Activated T-cell treated with anti-CD3 and anti-CD28 coated beads, Interleukin-2, amount 50 U/mL, for 72 hours (primary cell): ENCODE measurements around the gene LRIG1. TPM values are rescaled to one million over a fixed set of nuclear protein-coding genes. Genes with fewer than 3 reads are reported as not detected.
A peak's percentile ranks its signal among the peaks of the same experiment; 100 is the strongest.

Source experiments
- ATAC-seq, 2 donors: fragments of 150-1000 bp; cut with Tn5 transposase; replicated peaks in 1 of 2; 2 replicates each; pipeline ENCODE4 v1.10.0; 2021; ENCODE audit warnings: moderate library complexity in 2 of 2, mild to moderate bottlenecking in 1 of 2
- DNase-seq, 2 donors: peaks; one replicate each; pipeline ENCODE4 v3.0.0; 2021 to 2022; ENCODE audit warnings: mixed read lengths in 1 of 2
- H3K27ac Mint-ChIP-seq: one replicate; pipeline ENCODE4 v1.8.0; 2022; ENCODE audit warnings: mild to moderate bottlenecking, moderate library complexity, mixed read lengths
- H3K27me3 Mint-ChIP-seq: one replicate; pipeline ENCODE4 v1.8.0; 2022; ENCODE audit warnings: low read depth, mixed read lengths
- H3K36me3 Mint-ChIP-seq, 2 donors: one replicate each; pipeline ENCODE4 v1.8.0; 2022; ENCODE audit warnings: mixed read lengths in 2 of 2, mild to moderate bottlenecking in 1 of 2; ENCODE audit not compliant: insufficient read depth in 2 of 2
- H3K4me1 Mint-ChIP-seq: one replicate; pipeline ENCODE4 v1.8.0; 2022; ENCODE audit warnings: low read depth, mixed read lengths
- H3K4me3 Mint-ChIP-seq, 2 donors: one replicate each; pipeline ENCODE4 v1.8.0; 2022; ENCODE audit warnings: mild to moderate bottlenecking in 2 of 2, mixed read lengths in 2 of 2, moderate library complexity in 2 of 2
- H3K9me3 Mint-ChIP-seq, 2 donors: one replicate each; pipeline ENCODE4 v1.8.0; 2022; ENCODE audit warnings: mixed read lengths in 2 of 2
- total RNA-seq, 2 donors: library from RNA; stranded (reverse); gene quantifications; one replicate each; pipeline ENCODE4 v1.2.3, GENCODE V29; 2022

Gene LRIG1
- total RNA-seq, 2 donors from 2014 or later, result 21.6 to 44.8 TPM

- peak overlapping the region; percentile 93 for H3K27ac Mint-ChIP-seq
- peak; percentile 36 to 39 for DNase-seq
- H3K36me3 Mint-ChIP-seq, result peaks cover 13 to 20% of the 10 kb centered on the region in 2 donors
- ATAC-seq, result peak; percentile 77 to 82
- no peaks in the 10 kb centered on the region for H3K9me3 Mint-ChIP-seq
- H3K27me3 Mint-ChIP-seq, result no peaks in the 10 kb centered on the region
- peak overlapping the region; percentile 62 to 67 for H3K4me3 Mint-ChIP-seq
- H3K4me1 Mint-ChIP-seq, result peaks cover 34% of the 10 kb centered on the region
Measured at GRCh38 chr3:66394019-66394752, 106.6 kb downstream of the LRIG1 start.

GRCh38 chr3:66393333-66394005 lies 107.4 kb downstream of the LRIG1 start:
- peak overlapping the region; percentile 62 to 67 for H3K4me3 Mint-ChIP-seq
- DNase-seq (no peak), ATAC-seq (peak; percentile 54 to 60)
- no peaks in the 10 kb centered on the region for H3K27me3 Mint-ChIP-seq
- H3K27ac Mint-ChIP-seq, result peak overlapping the region; percentile 93
- H3K4me1 Mint-ChIP-seq, result peaks cover 34% of the 10 kb centered on the region
- H3K36me3 Mint-ChIP-seq, result peaks cover 13 to 21% of the 10 kb centered on the region in 2 donors
- peaks cover 0 to under 1% of the 10 kb centered on the region in 2 donors for H3K9me3 Mint-ChIP-seq

GRCh38 chr3:66392966-66393332 lies 107.9 kb downstream of the LRIG1 start:
- ATAC-seq (no peak), DNase-seq (no peak)
- peak overlapping the region; percentile 93 for H3K27ac Mint-ChIP-seq
- peaks cover 39% of the 10 kb centered on the region for H3K4me1 Mint-ChIP-seq
- H3K9me3 Mint-ChIP-seq, result peaks cover 2 to 5% of the 10 kb centered on the region in 2 donors
- peak overlapping the region; percentile 47 to 67 for H3K4me3 Mint-ChIP-seq
- H3K27me3 Mint-ChIP-seq, result no peaks in the 10 kb centered on the region
- H3K36me3 Mint-ChIP-seq, result peaks cover 15 to 23% of the 10 kb centered on the region in 2 donors

- Mint-ChIP-seq H3K27ac (peak overlapping the region; percentile 93), H3K27me3 (no peaks in the 10 kb centered on the region), H3K9me3 (peaks cover 2 to 5% of the 10 kb centered on the region in 2 donors), H3K4me3 (peak overlapping the region; percentile 47 to 67), H3K36me3 (peaks cover 15 to 23% of the 10 kb centered on the region in 2 donors), H3K4me1 (peaks cover 39% of the 10 kb centered on the region)
- no peak for DNase-seq
- no peak for ATAC-seq
Measured at GRCh38 chr3:66392512-66392911, 108.3 kb downstream of the LRIG1 start.

GRCh38 chr3:66390013-66390412 lies 110.8 kb downstream of the LRIG1 start:
- Mint-ChIP-seq H3K4me3 (peak overlapping the region in 1 of 2 donors; percentile 29), H3K36me3 (peaks cover 16 to 22% of the 10 kb centered on the region in 2 donors), H3K4me1 (peaks cover 39% of the 10 kb centered on the region), H3K27me3 (no peaks in the 10 kb centered on the region), H3K9me3 (peaks cover 2 to 5% of the 10 kb centered on the region in 2 donors), H3K27ac (peak overlapping the region; percentile 80)
- DNase-seq (no peak), ATAC-seq (no peak)

- H3K4me3 Mint-ChIP-seq, result no peak overlapping the region
- DNase-seq (no peak), ATAC-seq (no peak)
- peaks cover 15% of the 10 kb centered on the region for H3K4me1 Mint-ChIP-seq
- H3K36me3 Mint-ChIP-seq, result peaks cover 18 to 41% of the 10 kb centered on the region in 2 donors
- H3K27ac Mint-ChIP-seq, result peak overlapping the region; percentile 74
- H3K27me3 Mint-ChIP-seq, result no peaks in the 10 kb centered on the region
- H3K9me3 Mint-ChIP-seq, result peaks cover 2 to 5% of the 10 kb centered on the region in 2 donors
Measured at GRCh38 chr3:66386925-66387650, 113.7 kb downstream of the LRIG1 start.

- Mint-ChIP-seq H3K27ac (peak overlapping the region; percentile 74), H3K27me3 (no peaks in the 10 kb centered on the region), H3K36me3 (peaks cover 20 to 39% of the 10 kb centered on the region in 2 donors), H3K4me3 (no peak overlapping the region), H3K4me1 (peaks cover 11% of the 10 kb centered on the region), H3K9me3 (peaks cover 2 to 5% of the 10 kb centered on the region in 2 donors)
- no peak for DNase-seq
- ATAC-seq, result no peak
Measured at GRCh38 chr3:66386011-66386924, 114.6 kb downstream of the LRIG1 start.

GRCh38 chr3:66385066-66385465 lies 115.8 kb downstream of the LRIG1 start:
- DNase-seq (no peak), ATAC-seq (no peak)
- peaks cover 20 to 39% of the 10 kb centered on the region in 2 donors for H3K36me3 Mint-ChIP-seq
- peaks cover 11% of the 10 kb centered on the region for H3K4me1 Mint-ChIP-seq
- no peaks in the 10 kb centered on the region for H3K27me3 Mint-ChIP-seq
- peaks cover 2 to 5% of the 10 kb centered on the region in 2 donors for H3K9me3 Mint-ChIP-seq
- H3K27ac Mint-ChIP-seq, result no peak overlapping the region
- no peak overlapping the region for H3K4me3 Mint-ChIP-seq

GRCh38 chr3:66383998-66384745 lies 116.7 kb downstream of the LRIG1 start:
- H3K27me3 Mint-ChIP-seq, result no peaks in the 10 kb centered on the region
- H3K9me3 Mint-ChIP-seq, result peaks cover 2 to 5% of the 10 kb centered on the region in 2 donors
- H3K4me3 Mint-ChIP-seq, result no peak overlapping the region
- DNase-seq (no peak), ATAC-seq (no peak)
- peak overlapping the region; percentile 4 for H3K27ac Mint-ChIP-seq
- peaks cover 6% of the 10 kb centered on the region for H3K4me1 Mint-ChIP-seq
- peaks cover 22 to 44% of the 10 kb centered on the region in 2 donors for H3K36me3 Mint-ChIP-seq

GRCh38 chr3:66383023-66383422 lies 117.8 kb downstream of the LRIG1 start:
- DNase-seq (no peak), ATAC-seq (no peak)
- no peaks in the 10 kb centered on the region for H3K9me3 Mint-ChIP-seq
- no peaks in the 10 kb centered on the region for H3K27me3 Mint-ChIP-seq
- no peak overlapping the region for H3K4me3 Mint-ChIP-seq
- H3K27ac Mint-ChIP-seq, result no peak overlapping the region
- H3K4me1 Mint-ChIP-seq, result peaks cover 6% of the 10 kb centered on the region
- H3K36me3 Mint-ChIP-seq, result peaks cover 18 to 44% of the 10 kb centered on the region in 2 donors

GRCh38 chr3:66382142-66382541 lies 118.7 kb downstream of the LRIG1 start:
- Mint-ChIP-seq H3K4me1 (peaks cover 9% of the 10 kb centered on the region), H3K27ac (peak overlapping the region; percentile 42), H3K27me3 (no peaks in the 10 kb centered on the region), H3K9me3 (no peaks in the 10 kb centered on the region), H3K4me3 (no peak overlapping the region), H3K36me3 (peaks cover 18 to 46% of the 10 kb centered on the region in 2 donors)
- no peak for ATAC-seq
- DNase-seq, result no peak

- Mint-ChIP-seq H3K36me3 (peaks cover 16 to 45% of the 10 kb centered on the region in 2 donors), H3K4me1 (peaks cover 9% of the 10 kb centered on the region)
- no peak for DNase-seq
Measured at GRCh38 chr3:66381626-66382025, 119.2 kb downstream of the LRIG1 start.

More at GRCh38 chr3:66381626-66382025, 119.2 kb downstream of the LRIG1 start:
- no peaks in the 10 kb centered on the region for H3K9me3 Mint-ChIP-seq
- no peak overlapping the region for H3K4me3 Mint-ChIP-seq
- no peak overlapping the region for H3K27ac Mint-ChIP-seq
- no peak for ATAC-seq
- H3K27me3 Mint-ChIP-seq, result no peaks in the 10 kb centered on the region
